Nephron progenitor cell (in vitro differentiated cells): ENCODE measurements around the gene PCNX4.
"Not testable (repeated sequence)": the region's sequence is repeated elsewhere in the genome, so short reads cannot be mapped to it uniquely, and the experiment has no call there.

Experiments
- DNase-seq: peaks from one replicate; pipeline ENCODE4 v3.0.0; 2021
- H3K27ac Mint-ChIP-seq: 2 replicates; pipeline ENCODE4 v1.8.0; 2021; ENCODE audit warnings: mild to moderate bottlenecking, moderate library complexity, mixed read lengths
- H3K27me3 Mint-ChIP-seq: 2 replicates; pipeline ENCODE4 v1.8.0; 2021; ENCODE audit warnings: mild to moderate bottlenecking, low read depth, mixed read lengths; ENCODE audit not compliant: poor library complexity
- H3K36me3 Mint-ChIP-seq: 2 replicates; pipeline ENCODE4 v1.8.0; 2021; ENCODE audit warnings: low read depth, mixed read lengths
- H3K4me1 Mint-ChIP-seq: 2 replicates; pipeline ENCODE4 v1.8.0; 2021; ENCODE audit warnings: mixed read lengths
- H3K4me3 Mint-ChIP-seq: 2 replicates; pipeline ENCODE4 v1.8.0; 2021; ENCODE audit warnings: mild to moderate bottlenecking, moderate library complexity, mixed read lengths
- H3K9me3 Mint-ChIP-seq: 2 replicates; pipeline ENCODE4 v1.8.0; 2021; ENCODE audit warnings: mild to moderate bottlenecking, moderate library complexity, mixed read lengths
- CTCF ChIP-seq: fragments of 200-600 bp; sonication (generic); IDR thresholded peaks from 2 replicates; pipeline ENCODE4 v1.5.0; 2021; ENCODE audit warnings: antibody characterized with exemption

Gene PCNX4

GRCh38 chr14:60091550-60092525 lies at the start of gene PCNX4:
Gene PCNX4, plus strand, starts transcription at chr14:60091923. Its CDS starts 15,716 bp downstream, at chr14:60107639.
- H3K4me3 Mint-ChIP-seq: peak within 1 kb of the TSS; percentile 97
- H3K9me3 Mint-ChIP-seq: no peaks in the 10 kb centered on the region
- peak within 1 kb of the TSS; percentile 97 for H3K27ac Mint-ChIP-seq
- no peaks in the 10 kb centered on the region for H3K27me3 Mint-ChIP-seq
- H3K36me3 Mint-ChIP-seq: peaks cover 2% of the 10 kb centered on the region
- peak; percentile 93 for DNase-seq
- H3K4me1 Mint-ChIP-seq: peaks cover 43% of the 10 kb centered on the region
- TF ChIP-seq CTCF: no peak

- not testable (repeated sequence) for H3K4me3 Mint-ChIP-seq, H3K27me3 Mint-ChIP-seq, DNase-seq, H3K27ac Mint-ChIP-seq, H3K4me1 Mint-ChIP-seq
- peaks cover 62% of the 10 kb centered on the region for H3K9me3 Mint-ChIP-seq
- H3K36me3 Mint-ChIP-seq: peaks cover 28% of the 10 kb centered on the region
These were observed 43.7 kb upstream of the PCNX4 start for GRCh38 chr14:60047976-60048375.

GRCh38 chr14:60051721-60052221 lies 40.0 kb upstream of the PCNX4 start:
- peaks cover 9% of the 10 kb centered on the region for H3K36me3 Mint-ChIP-seq
- H3K27ac Mint-ChIP-seq: no peak overlapping the region
- TF ChIP-seq CTCF: no peak

GRCh38 chr14:60058087-60058486 lies 33.6 kb upstream of the PCNX4 start:
- H3K4me1 Mint-ChIP-seq: no peaks in the 10 kb centered on the region
- peaks cover 4% of the 10 kb centered on the region for H3K9me3 Mint-ChIP-seq
- H3K4me3 Mint-ChIP-seq: no peak overlapping the region
- TF ChIP-seq CTCF: no peak
- H3K27ac Mint-ChIP-seq: no peak overlapping the region
- H3K36me3 Mint-ChIP-seq: no peaks in the 10 kb centered on the region
- DNase-seq: no peak
- H3K27me3 Mint-ChIP-seq: no peaks in the 10 kb centered on the region

More at GRCh38 chr14:60051721-60052221, 40.0 kb upstream of the PCNX4 start:
- DNase-seq: no peak
- Mint-ChIP-seq H3K27me3 (peaks cover 4% of the 10 kb centered on the region), H3K4me1 (no peaks in the 10 kb centered on the region), H3K9me3 (peaks cover 30% of the 10 kb centered on the region), H3K4me3 (no peak overlapping the region)

GRCh38 chr14:60061371-60061770 lies 30.4 kb upstream of the PCNX4 start:
- no peak for TF ChIP-seq CTCF
- Mint-ChIP-seq H3K27me3 (no peaks in the 10 kb centered on the region), H3K4me3 (no peak overlapping the region), H3K9me3 (no peaks in the 10 kb centered on the region), H3K27ac (no peak overlapping the region), H3K36me3 (no peaks in the 10 kb centered on the region), H3K4me1 (no peaks in the 10 kb centered on the region)
- no peak for DNase-seq

- H3K4me3 Mint-ChIP-seq: no peak overlapping the region
- H3K9me3 Mint-ChIP-seq: no peaks in the 10 kb centered on the region
- H3K27ac Mint-ChIP-seq: no peak overlapping the region
- H3K27me3 Mint-ChIP-seq: peaks cover 3% of the 10 kb centered on the region
- H3K4me1 Mint-ChIP-seq: no peaks in the 10 kb centered on the region
- peak; percentile 36 for TF ChIP-seq CTCF
- no peak for DNase-seq
- H3K36me3 Mint-ChIP-seq: no peaks in the 10 kb centered on the region
These were observed 27.1 kb upstream of the PCNX4 start for GRCh38 chr14:60064491-60065072.
